Breast epithelium (tissue), 4 donors: ENCODE data around the gene SYT1. TPM values are rescaled to one million over a fixed set of nuclear protein-coding genes. Genes with fewer than 3 reads are reported as not detected.
"Not testable (repeated sequence)": the region's sequence is repeated elsewhere in the genome, so short reads cannot be mapped to it uniquely, and the experiment has no call there.

ENCODE experiments used
- DNase-seq, 2 donors: peaks; one replicate each; pipeline ENCODE4 v3.0.0-alpha.2; 2019; ENCODE audit warnings: low spot score in 2 of 2
- H3K27ac ChIP-seq, 2 donors: fragments of 200-600 bp; sonication (generic) in 1 of 2; one replicate each; pipeline ENCODE4 v1.5.1; 2016 to 2019; ENCODE audit warnings: mild to moderate bottlenecking in 1 of 2
- H3K27me3 ChIP-seq, 2 donors: fragments of 200-600 bp; sonication (generic) in 1 of 2; one replicate each; pipeline versions ENCODE4 v1.5.1 to v1.6.0; 2017 to 2019; ENCODE audit warnings: control low read depth in 1 of 2, mild to moderate bottlenecking in 1 of 2
- H3K36me3 ChIP-seq: fragments of 200-600 bp; one replicate; pipeline ENCODE4 v1.5.1; 2019
- H3K4me1 ChIP-seq, 2 donors: fragments of 200-600 bp; sonication (generic); one replicate each; pipeline ENCODE4 v1.5.1; 2016 to 2019; ENCODE audit warnings: control low read depth in 1 of 2
- H3K4me3 ChIP-seq, 3 donors: fragments of 200-600 bp; sonication (generic); 1 replicate in 2 of 3; 2 replicates in 1 of 3; pipeline ENCODE4 v1.5.1; 2016 to 2019; ENCODE audit warnings: mild to moderate bottlenecking in 3 of 3, moderate library complexity in 2 of 3
- H3K9me3 ChIP-seq, 2 donors: fragments of 200-600 bp; sonication (generic) in 1 of 2; one replicate each; pipeline ENCODE4 v1.5.1; 2016 to 2019; ENCODE audit warnings: control low read depth in 1 of 2
- POLR2A ChIP-seq: fragments of 450-650 bp; IDR thresholded peaks from one replicate; pipeline ENCODE4 v1.6.1; 2016; ENCODE audit warnings: antibody characterized with exemption, mild to moderate bottlenecking, moderate library complexity
- POLR2AphosphoS5 ChIP-seq, 3 donors: sonication (generic); formaldehyde crosslinking; IDR thresholded peaks; one replicate each; pipeline ENCODE4 v1.6.1; 2017; ENCODE audit warnings: antibody characterized with exemption in 3 of 3
- intact Hi-C: fragments of 100-400 bp; cut with DNase I; formaldehyde crosslinking; loops from one replicate; pipeline ENCODE4 v1.15.1; 2023; ENCODE audit warnings: low total_unique reads
- total RNA-seq, 3 donors: library from RNA; depleted of rRNA; stranded (reverse); fragments of >200 nt; gene quantifications; one replicate each; pipeline ENCODE4 v1.1.0, GENCODE V29; 2016
- TF ChIP-seq, protein P1 (sequence below), 3 donors: fragments of 450-650 bp; IDR thresholded peaks; one replicate each; pipeline ENCODE4 v1.5.1; 2016 to 2017; ENCODE audit warnings: antibody characterized with exemption in 3 of 3, mild to moderate bottlenecking in 3 of 3, moderate library complexity in 3 of 3

The SYT1 gene
- total RNA-seq, 3 donors from 2014 or later, result 1.1 to 2.3 (median 1.6) TPM

DNA sequence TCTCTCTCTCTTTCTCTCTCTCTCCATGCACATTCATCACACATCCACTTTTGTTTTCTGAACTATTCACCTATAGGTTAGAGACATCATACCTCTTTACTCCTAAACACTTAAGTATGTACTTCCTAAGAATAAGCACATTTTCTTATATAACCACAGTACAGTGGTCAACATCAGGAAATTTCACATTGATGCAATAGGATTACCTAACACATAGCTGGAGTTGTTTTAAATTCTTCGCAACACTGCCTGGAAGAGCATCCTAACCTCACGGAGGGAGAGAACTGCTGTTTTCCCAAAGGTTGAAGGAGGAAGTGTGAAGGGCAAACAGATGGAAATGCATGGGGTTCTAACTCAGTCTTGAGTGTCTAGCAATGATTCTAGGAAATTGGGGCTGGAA lies 159.2 kb downstream of the SYT1 start:
- H3K27me3 ChIP-seq, result no peaks in the 10 kb centered on the region
- no peak for DNase-seq
- H3K36me3 ChIP-seq, result no peaks in the 10 kb centered on the region
- H3K27ac ChIP-seq, result no peak overlapping the region
- H3K4me1 ChIP-seq, result no peaks in the 10 kb centered on the region
- H3K4me3 ChIP-seq, result no peak overlapping the region
- TF ChIP-seq, protein P1, sequence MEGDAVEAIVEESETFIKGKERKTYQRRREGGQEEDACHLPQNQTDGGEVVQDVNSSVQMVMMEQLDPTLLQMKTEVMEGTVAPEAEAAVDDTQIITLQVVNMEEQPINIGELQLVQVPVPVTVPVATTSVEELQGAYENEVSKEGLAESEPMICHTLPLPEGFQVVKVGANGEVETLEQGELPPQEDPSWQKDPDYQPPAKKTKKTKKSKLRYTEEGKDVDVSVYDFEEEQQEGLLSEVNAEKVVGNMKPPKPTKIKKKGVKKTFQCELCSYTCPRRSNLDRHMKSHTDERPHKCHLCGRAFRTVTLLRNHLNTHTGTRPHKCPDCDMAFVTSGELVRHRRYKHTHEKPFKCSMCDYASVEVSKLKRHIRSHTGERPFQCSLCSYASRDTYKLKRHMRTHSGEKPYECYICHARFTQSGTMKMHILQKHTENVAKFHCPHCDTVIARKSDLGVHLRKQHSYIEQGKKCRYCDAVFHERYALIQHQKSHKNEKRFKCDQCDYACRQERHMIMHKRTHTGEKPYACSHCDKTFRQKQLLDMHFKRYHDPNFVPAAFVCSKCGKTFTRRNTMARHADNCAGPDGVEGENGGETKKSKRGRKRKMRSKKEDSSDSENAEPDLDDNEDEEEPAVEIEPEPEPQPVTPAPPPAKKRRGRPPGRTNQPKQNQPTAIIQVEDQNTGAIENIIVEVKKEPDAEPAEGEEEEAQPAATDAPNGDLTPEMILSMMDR (IDR thresholded peaks at IDR 0.05), result no peak
- TF ChIP-seq POLR2AphosphoS5 (IDR thresholded peaks at IDR 0.05) (no peak), POLR2A (no peak)
- intact Hi-C loops, result no loop called here
- no peaks in the 10 kb centered on the region for H3K9me3 ChIP-seq

DNA sequence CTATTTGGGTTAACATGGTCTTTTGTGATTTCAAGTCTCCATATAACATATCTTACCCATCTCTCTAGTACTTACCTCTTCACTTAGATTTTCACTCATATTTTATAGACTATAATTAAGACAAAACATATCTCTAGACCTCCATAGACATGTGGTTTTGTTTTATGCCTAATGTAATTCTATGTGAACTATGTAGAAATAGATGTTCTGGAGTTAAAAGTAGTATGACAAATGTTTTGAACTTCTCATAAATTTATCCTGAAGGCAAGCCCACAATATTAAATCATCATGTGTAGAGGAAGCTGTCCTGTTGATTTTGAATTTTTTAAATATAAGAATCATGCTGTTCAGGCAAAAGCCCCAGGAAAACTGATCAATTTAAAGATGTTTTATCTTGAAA lies 169.2 kb downstream of the SYT1 start:
- H3K36me3 ChIP-seq, result no peaks in the 10 kb centered on the region
- H3K27ac ChIP-seq, result no peak overlapping the region
- intact Hi-C loops, result no loop called here
- DNase-seq, result no peak
- no peaks in the 10 kb centered on the region for H3K4me1 ChIP-seq
- H3K4me3 ChIP-seq, result no peak overlapping the region
- H3K9me3 ChIP-seq, result no peaks in the 10 kb centered on the region
- TF ChIP-seq POLR2A, result no peak
- TF ChIP-seq POLR2AphosphoS5 (IDR thresholded peaks at IDR 0.05), result no peak
- TF ChIP-seq, protein P1 (IDR thresholded peaks at IDR 0.05), result no peak
- no peaks in the 10 kb centered on the region for H3K27me3 ChIP-seq

DNA sequence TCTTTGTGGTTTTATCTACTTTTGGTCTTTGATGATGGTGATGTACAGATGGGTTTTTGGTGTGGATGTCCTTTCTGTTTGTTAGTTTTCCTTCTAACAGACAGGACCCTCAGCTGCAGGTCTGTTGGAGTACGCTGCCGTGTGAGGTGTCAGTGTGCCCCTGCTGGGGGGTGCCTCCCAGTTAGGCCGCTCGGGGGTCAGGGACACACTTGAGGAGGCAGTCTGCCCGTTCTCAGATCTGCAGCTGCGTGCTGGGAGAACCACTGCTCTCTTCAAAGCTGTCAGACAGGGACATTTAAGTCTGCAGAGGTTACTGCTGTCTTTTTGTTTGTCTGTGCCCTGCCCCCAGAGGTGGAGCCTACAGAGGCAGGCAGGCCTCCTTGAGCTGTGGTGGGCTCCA lies 180.2 kb downstream of the SYT1 start:
- H3K36me3 ChIP-seq, DNase-seq, H3K4me1 ChIP-seq, H3K4me3 ChIP-seq, intact Hi-C loops, H3K27me3 ChIP-seq, H3K27ac ChIP-seq, H3K9me3 ChIP-seq: not testable (repeated sequence)

DNA sequence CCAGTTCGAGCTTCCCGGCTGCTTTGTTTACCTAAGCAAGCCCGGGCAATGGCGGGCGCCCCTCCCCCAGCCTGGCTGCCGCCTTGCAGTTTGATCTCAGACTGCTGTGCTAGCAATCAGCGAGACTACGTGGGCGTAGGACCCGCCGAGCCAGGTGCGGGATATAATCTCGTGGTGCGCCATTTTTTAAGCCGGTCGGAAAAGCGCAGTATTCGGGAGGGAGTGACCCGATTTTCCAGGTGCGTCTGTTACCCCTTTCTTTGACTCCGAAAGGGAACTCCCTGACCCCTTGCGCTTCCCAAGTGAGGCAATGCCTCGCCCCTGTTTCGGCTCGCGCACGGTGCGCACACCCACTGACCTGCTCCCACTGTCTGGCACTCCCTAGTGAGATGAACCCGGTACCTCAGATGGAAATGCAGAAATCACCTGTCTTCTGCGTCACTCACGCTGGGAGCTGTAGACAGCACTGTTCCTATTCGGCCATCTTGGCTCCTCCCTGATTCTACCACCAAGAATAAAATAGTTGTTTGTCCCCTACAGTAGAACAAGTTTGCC lies 180.7 kb downstream of the SYT1 start:
- DNase-seq, H3K4me1 ChIP-seq, H3K27me3 ChIP-seq, intact Hi-C loops, H3K4me3 ChIP-seq, H3K36me3 ChIP-seq, H3K9me3 ChIP-seq, H3K27ac ChIP-seq: not testable (repeated sequence)

DNA sequence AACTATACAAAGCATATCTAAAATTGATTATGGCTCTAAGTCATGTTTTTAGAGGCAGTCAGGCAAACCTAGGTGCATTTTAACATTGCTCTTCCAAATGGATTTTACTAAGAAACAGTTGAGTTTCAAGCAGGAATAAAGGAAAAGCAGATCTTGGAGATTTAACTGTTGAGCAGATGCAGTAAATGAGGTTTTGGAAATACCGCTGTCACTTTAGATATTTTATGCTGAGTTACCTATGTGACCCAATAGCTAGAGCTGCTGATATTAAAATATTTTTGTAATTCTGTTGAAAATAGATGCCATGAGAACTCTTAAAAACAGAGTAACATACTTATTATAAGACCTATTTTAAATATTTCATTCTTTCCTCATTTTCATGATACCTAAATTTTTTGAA lies 181.4 kb downstream of the SYT1 start:
- Histone ChIP-seq H3K9me3 (no peaks in the 10 kb centered on the region), H3K27ac (no peak overlapping the region), H3K4me1 (no peaks in the 10 kb centered on the region), H3K27me3 (no peaks in the 10 kb centered on the region), H3K36me3 (no peaks in the 10 kb centered on the region), H3K4me3 (no peak overlapping the region)
- intact Hi-C loops, result no loop called here
- DNase-seq, result no peak
- TF ChIP-seq POLR2AphosphoS5 (IDR thresholded peaks at IDR 0.05), result no peak
- TF ChIP-seq POLR2A, result no peak
- TF ChIP-seq, protein P1 (IDR thresholded peaks at IDR 0.05), result no peak

DNA sequence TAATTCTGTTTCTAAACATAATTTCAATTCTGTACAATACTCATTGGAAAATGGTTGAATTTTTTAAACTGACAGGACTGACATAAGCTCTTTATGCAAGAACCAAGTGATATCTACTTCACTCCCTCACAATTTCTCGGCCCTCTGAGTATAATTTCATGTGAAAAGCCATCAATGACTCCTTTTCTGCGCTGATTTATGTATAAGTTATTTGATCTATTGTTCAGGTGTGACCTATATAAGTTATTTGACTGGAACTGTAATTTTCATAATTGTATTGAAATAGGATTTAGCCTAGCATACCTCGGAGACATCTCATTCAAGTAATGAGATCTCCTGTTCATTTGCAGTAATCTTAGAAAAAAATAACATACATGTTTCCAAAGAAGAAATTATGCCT lies 184.4 kb downstream of the SYT1 start:
- no peak overlapping the region for H3K4me3 ChIP-seq
- H3K27ac ChIP-seq, result no peak overlapping the region
- H3K27me3 ChIP-seq, result no peaks in the 10 kb centered on the region
- H3K36me3 ChIP-seq, result no peaks in the 10 kb centered on the region
- no peaks in the 10 kb centered on the region for H3K4me1 ChIP-seq
- intact Hi-C loops, result no loop called here
- TF ChIP-seq POLR2AphosphoS5 (IDR thresholded peaks at IDR 0.05) (no peak), POLR2A (no peak)
- TF ChIP-seq, protein P1 (IDR thresholded peaks at IDR 0.05), result no peak
- no peak for DNase-seq
- H3K9me3 ChIP-seq, result no peaks in the 10 kb centered on the region
